ENCODE data around the gene BLOC1S5. TPM values are rescaled to one million over a fixed set of nuclear protein-coding genes. Genes with fewer than 3 reads are reported as not detected.
A peak's percentile ranks its signal among the peaks of the same experiment; 100 is the strongest.

BLOC1S5 gene
- total RNA-seq, 1 experiment from 2014 or later = 24.9 TPM

DNA sequence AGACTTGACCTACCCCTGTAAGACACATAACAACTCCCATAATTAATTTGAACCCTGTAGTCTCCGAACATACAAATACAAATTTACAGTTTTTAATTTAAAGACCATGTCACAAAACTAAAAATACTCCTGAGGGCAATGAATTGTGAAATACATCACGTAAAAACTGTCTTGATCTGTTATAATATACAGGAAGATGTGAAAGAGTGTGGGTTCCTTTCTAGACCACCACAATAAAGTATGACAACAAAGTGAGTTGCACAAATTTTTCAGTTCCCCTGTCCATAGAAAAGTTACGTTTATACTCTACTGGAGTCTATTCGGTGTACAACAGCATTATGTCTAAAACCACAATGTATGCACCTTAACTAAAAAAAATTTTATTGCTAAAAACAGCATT lies 11.0 kb upstream of the BLOC1S5 start:
- Histone ChIP-seq H3K79me2 (ENCODE audit: low read length) (no peaks in the 10 kb centered on the region), H3K4me3 (ENCODE audit: low read length) (no peak overlapping the region), H3K36me3 (ENCODE audit: insufficient read depth, low read length) (peaks cover 4% of the 10 kb centered on the region; the same call in 1 of the 2 replicates), H3K27me3 (ENCODE audit: low read length) (no peaks in the 10 kb centered on the region), H3K4me1 (ENCODE audit: low read length) (no peaks in the 10 kb centered on the region), H3K27ac (ENCODE audit: low read length) (no peak overlapping the region), H3K9me3 (ENCODE audit: low read length) (no peaks in the 10 kb centered on the region), H3K9ac (ENCODE audit: low read length) (no peak overlapping the region), H3K4me2 (ENCODE audit: low read depth, low read length, poor library complexity, severe bottlenecking) (no peak overlapping the region), H3K9me2 (replicated peaks; ENCODE audit: insufficient read depth, low read length) (no peaks in the 10 kb centered on the region), H2AFZ (ENCODE audit: low read length) (no peak overlapping the region), H4K20me1 (ENCODE audit: insufficient read depth, low read depth, low read length) (no peaks in the 10 kb centered on the region)
- no peak for DNase-seq

GRCh38 chr6:8074213-8074612 lies 10.0 kb upstream of the BLOC1S5 start:
- Histone ChIP-seq H3K4me3 (ENCODE audit: low read length) (no peak overlapping the region), H3K9me3 (ENCODE audit: low read length) (no peaks in the 10 kb centered on the region), H2AFZ (ENCODE audit: low read length) (no peak overlapping the region), H3K9me2 (replicated peaks; ENCODE audit: insufficient read depth, low read length) (no peaks in the 10 kb centered on the region), H4K20me1 (ENCODE audit: insufficient read depth, low read depth, low read length) (no peaks in the 10 kb centered on the region), H3K9ac (ENCODE audit: low read length) (no peak overlapping the region), H3K79me2 (ENCODE audit: low read length) (no peaks in the 10 kb centered on the region), H3K27ac (ENCODE audit: low read length) (no peak overlapping the region), H3K4me1 (ENCODE audit: low read length) (no peaks in the 10 kb centered on the region), H3K4me2 (ENCODE audit: low read depth, low read length, poor library complexity, severe bottlenecking) (no peak overlapping the region), H3K36me3 (ENCODE audit: insufficient read depth, low read length) (no peaks in the 10 kb centered on the region), H3K27me3 (ENCODE audit: low read length) (no peaks in the 10 kb centered on the region)
- no peak for DNase-seq

DNA sequence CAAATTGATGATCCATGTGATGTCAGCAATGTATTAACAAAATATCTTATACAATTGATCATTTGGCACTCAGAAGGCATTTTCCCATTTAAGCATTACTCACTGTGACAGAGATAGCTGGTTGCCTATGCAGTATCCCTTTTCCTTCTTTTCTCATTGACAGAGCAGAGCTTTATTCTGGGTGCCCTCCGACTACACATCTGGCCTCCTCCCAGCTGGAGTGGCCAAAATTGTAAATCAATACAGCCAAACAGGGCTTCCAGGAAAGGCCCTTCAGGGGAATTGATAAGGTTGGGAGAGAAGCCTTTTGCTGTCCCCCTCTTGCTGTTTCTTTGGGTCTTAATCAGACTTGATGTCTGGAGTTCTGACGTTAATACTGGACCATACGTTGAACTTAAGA lies 9.6 kb upstream of the BLOC1S5 start:
- Histone ChIP-seq H3K4me1 (ENCODE audit: low read length) (no peaks in the 10 kb centered on the region), H3K4me2 (ENCODE audit: low read depth, low read length, poor library complexity, severe bottlenecking) (no peak overlapping the region), H3K9ac (ENCODE audit: low read length) (no peak overlapping the region), H3K9me2 (replicated peaks; ENCODE audit: insufficient read depth, low read length) (no peaks in the 10 kb centered on the region), H3K79me2 (ENCODE audit: low read length) (no peaks in the 10 kb centered on the region), H3K27ac (ENCODE audit: low read length) (no peak overlapping the region), H2AFZ (ENCODE audit: low read length) (no peak overlapping the region), H3K9me3 (ENCODE audit: low read length) (no peaks in the 10 kb centered on the region), H4K20me1 (ENCODE audit: insufficient read depth, low read depth, low read length) (no peaks in the 10 kb centered on the region), H3K36me3 (ENCODE audit: insufficient read depth, low read length) (no peaks in the 10 kb centered on the region), H3K27me3 (ENCODE audit: low read length) (no peaks in the 10 kb centered on the region), H3K4me3 (ENCODE audit: low read length) (no peak overlapping the region)
- no peak for DNase-seq

- H3K4me3 ChIP-seq (ENCODE audit: low read length) = no peak overlapping the region
Measured at GRCh38 chr6:8070718-8071117, 6.5 kb upstream of the BLOC1S5 start.

GRCh38 chr6:8069631-8070284 lies 5.6 kb upstream of the BLOC1S5 start:
- Histone ChIP-seq H3K36me3 (ENCODE audit: insufficient read depth, low read length) (no peaks in the 10 kb centered on the region), H3K79me2 (ENCODE audit: low read length) (no peaks in the 10 kb centered on the region), H4K20me1 (ENCODE audit: insufficient read depth, low read depth, low read length) (no peaks in the 10 kb centered on the region), H3K4me1 (ENCODE audit: low read length) (peaks cover 20% of the 10 kb centered on the region), H3K4me3 (ENCODE audit: low read length) (no peak overlapping the region), H3K9me2 (replicated peaks; ENCODE audit: insufficient read depth, low read length) (peaks cover 9% of the 10 kb centered on the region; the same call in 1 of the 2 replicates), H2AFZ (ENCODE audit: low read length) (no peak overlapping the region), H3K4me2 (ENCODE audit: low read depth, low read length, poor library complexity, severe bottlenecking) (no peak overlapping the region), H3K27ac (ENCODE audit: low read length) (no peak overlapping the region), H3K9ac (ENCODE audit: low read length) (no peak overlapping the region), H3K9me3 (ENCODE audit: low read length) (no peaks in the 10 kb centered on the region), H3K27me3 (ENCODE audit: low read length) (no peaks in the 10 kb centered on the region)
- DNase-seq = no peak

More at GRCh38 chr6:8070718-8071117, 6.5 kb upstream of the BLOC1S5 start:
- H3K4me2 ChIP-seq (ENCODE audit: low read depth, low read length, poor library complexity, severe bottlenecking) = no peak overlapping the region
- H3K36me3 ChIP-seq (ENCODE audit: insufficient read depth, low read length) = no peaks in the 10 kb centered on the region
- H2AFZ ChIP-seq (ENCODE audit: low read length) = no peak overlapping the region
- H3K9me2 ChIP-seq (replicated peaks; ENCODE audit: insufficient read depth, low read length) = no peaks in the 10 kb centered on the region
- H3K9ac ChIP-seq (ENCODE audit: low read length) = no peak overlapping the region
- H3K27ac ChIP-seq (ENCODE audit: low read length) = no peak overlapping the region
- H3K9me3 ChIP-seq (ENCODE audit: low read length) = no peaks in the 10 kb centered on the region
- H3K79me2 ChIP-seq (ENCODE audit: low read length) = no peaks in the 10 kb centered on the region
- no peaks in the 10 kb centered on the region for H4K20me1 ChIP-seq (ENCODE audit: insufficient read depth, low read depth, low read length)
- H3K4me1 ChIP-seq (ENCODE audit: low read length) = peaks cover 13% of the 10 kb centered on the region
- H3K27me3 ChIP-seq (ENCODE audit: low read length) = no peaks in the 10 kb centered on the region
- DNase-seq = no peak

DNA sequence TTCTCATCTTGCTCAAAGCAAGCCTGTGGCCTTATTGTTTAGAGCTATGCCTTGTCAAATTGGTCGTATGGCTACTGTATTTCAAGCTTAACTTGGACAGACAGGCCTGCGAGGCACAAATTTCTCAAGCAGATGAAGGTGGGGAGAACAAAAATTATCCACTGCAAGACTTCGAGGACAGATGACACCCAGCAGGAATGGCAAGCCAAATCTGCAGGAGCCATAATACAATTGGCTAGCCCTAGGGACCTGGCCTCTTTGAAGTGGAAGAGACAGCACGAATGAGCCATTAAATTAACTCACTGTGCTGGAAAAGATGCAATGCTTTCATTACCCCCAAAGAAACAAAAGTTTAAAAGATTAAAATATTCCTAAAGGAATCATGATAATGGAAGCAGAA lies 5.0 kb upstream of the BLOC1S5 start:
- H3K27ac ChIP-seq (ENCODE audit: low read length) = no peak overlapping the region
- no peak overlapping the region for H3K9ac ChIP-seq (ENCODE audit: low read length)
- H3K4me3 ChIP-seq (ENCODE audit: low read length) = no peak overlapping the region
- no peaks in the 10 kb centered on the region for H3K9me3 ChIP-seq (ENCODE audit: low read length)
- H3K27me3 ChIP-seq (ENCODE audit: low read length) = no peaks in the 10 kb centered on the region
- peaks cover 9% of the 10 kb centered on the region; the same call in 1 of the 2 replicates for H3K9me2 ChIP-seq (replicated peaks; ENCODE audit: insufficient read depth, low read length)
- no peaks in the 10 kb centered on the region for H4K20me1 ChIP-seq (ENCODE audit: insufficient read depth, low read depth, low read length)
- no peaks in the 10 kb centered on the region for H3K79me2 ChIP-seq (ENCODE audit: low read length)
- DNase-seq = no peak
- no peak overlapping the region for H3K4me2 ChIP-seq (ENCODE audit: low read depth, low read length, poor library complexity, severe bottlenecking)
- H3K36me3 ChIP-seq (ENCODE audit: insufficient read depth, low read length) = no peaks in the 10 kb centered on the region
- H2AFZ ChIP-seq (ENCODE audit: low read length) = no peak overlapping the region
- peaks cover 23% of the 10 kb centered on the region for H3K4me1 ChIP-seq (ENCODE audit: low read length)

DNA sequence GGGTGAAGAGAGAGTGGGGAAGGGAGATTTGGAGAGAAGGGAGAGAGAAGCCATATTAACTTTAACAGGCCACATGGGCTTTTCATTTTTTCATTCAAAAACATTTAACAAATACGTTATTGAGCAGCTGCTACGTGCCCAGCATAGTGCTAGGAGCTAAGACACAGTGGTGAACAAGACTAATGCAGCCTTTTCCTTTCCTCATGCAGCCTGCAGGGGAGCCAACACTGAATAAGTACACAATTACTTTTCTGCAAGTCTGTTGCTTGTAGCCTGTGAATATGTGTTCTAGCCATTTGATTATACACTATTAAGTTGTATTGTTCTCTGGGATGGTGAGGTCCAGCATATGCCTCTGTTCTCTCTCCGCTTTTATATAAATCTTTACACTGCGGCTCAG lies 1.9 kb upstream of the BLOC1S5 start:
- Histone ChIP-seq H3K9ac (ENCODE audit: low read length) (no peak overlapping the region), H3K9me2 (replicated peaks; ENCODE audit: insufficient read depth, low read length) (peaks cover 9% of the 10 kb centered on the region; the same call in 1 of the 2 replicates), H4K20me1 (ENCODE audit: insufficient read depth, low read depth, low read length) (no peaks in the 10 kb centered on the region), H2AFZ (ENCODE audit: low read length) (peak overlapping the region; percentile 97), H3K4me2 (ENCODE audit: low read depth, low read length, poor library complexity, severe bottlenecking) (no peak overlapping the region), H3K36me3 (ENCODE audit: insufficient read depth, low read length) (peaks cover 12% of the 10 kb centered on the region; the same call in 1 of the 2 replicates), H3K27me3 (ENCODE audit: low read length) (no peaks in the 10 kb centered on the region), H3K4me3 (ENCODE audit: low read length) (no peak overlapping the region), H3K9me3 (ENCODE audit: low read length) (no peaks in the 10 kb centered on the region), H3K4me1 (ENCODE audit: low read length) (peaks cover 34% of the 10 kb centered on the region), H3K27ac (ENCODE audit: low read length) (no peak overlapping the region; the same call in 1 of the 2 replicates), H3K79me2 (ENCODE audit: low read length) (peaks cover 28% of the 10 kb centered on the region)
- peak; percentile 57 for DNase-seq

DNA sequence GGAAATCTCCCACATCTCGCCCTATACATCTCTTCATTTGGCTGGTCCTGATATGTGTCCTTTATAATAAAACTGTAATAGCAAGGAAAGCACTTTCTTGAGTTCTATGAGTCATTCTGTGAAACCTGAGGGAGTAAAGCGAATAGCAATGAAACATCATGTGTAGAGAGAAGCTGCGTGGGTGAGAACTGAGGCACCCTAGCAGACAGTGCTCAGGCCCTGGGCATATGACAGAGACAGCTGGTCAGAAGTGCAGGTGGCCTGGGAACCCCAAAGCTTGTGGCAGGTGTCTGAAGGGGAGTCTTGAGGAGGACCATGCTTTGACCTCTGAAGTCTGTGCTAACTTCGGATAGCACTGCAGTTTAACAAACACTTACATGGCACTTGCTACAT lies 1.3 kb upstream of the BLOC1S5 start:
- no peaks in the 10 kb centered on the region for H3K27me3 ChIP-seq (ENCODE audit: low read length)
- no peaks in the 10 kb centered on the region for H3K9me3 ChIP-seq (ENCODE audit: low read length)
- peaks cover 12% of the 10 kb centered on the region; the same call in 1 of the 2 replicates for H3K36me3 ChIP-seq (ENCODE audit: insufficient read depth, low read length)
- H3K9me2 ChIP-seq (replicated peaks; ENCODE audit: insufficient read depth, low read length) = peaks cover 9% of the 10 kb centered on the region; the same call in 1 of the 2 replicates
- H3K4me3 ChIP-seq (ENCODE audit: low read length) = no peak overlapping the region
- no peak overlapping the region for H3K4me2 ChIP-seq (ENCODE audit: low read depth, low read length, poor library complexity, severe bottlenecking)
- H4K20me1 ChIP-seq (ENCODE audit: insufficient read depth, low read depth, low read length) = no peaks in the 10 kb centered on the region
- no peak overlapping the region for H3K27ac ChIP-seq (ENCODE audit: low read length)
- H3K4me1 ChIP-seq (ENCODE audit: low read length) = peaks cover 34% of the 10 kb centered on the region
- DNase-seq = no peak
- H3K9ac ChIP-seq (ENCODE audit: low read length) = no peak overlapping the region
- H3K79me2 ChIP-seq (ENCODE audit: low read length) = peaks cover 28% of the 10 kb centered on the region
- peak overlapping the region; percentile 97 for H2AFZ ChIP-seq (ENCODE audit: low read length)

Data from Karpas-422 (cell line).